Activated CD8-positive, alpha-beta memory T cell treated with anti-CD3 and anti-CD28 coated beads, Interleukin-2, amount 10 ng/mL, durations not matched to agents 7 days and 5 days (primary cell): ENCODE data around the gene ZNF146. TPM values are rescaled to one million over a fixed set of nuclear protein-coding genes. Genes with fewer than 3 reads are reported as not detected.
"Not testable (repeated sequence)": the region's sequence is repeated elsewhere in the genome, so short reads cannot be mapped to it uniquely, and the experiment has no call there.

Source experiments
- ATAC-seq: fragments of 150-1000 bp; cut with Tn5 transposase; one replicate; pipeline ENCODE4 v1.10.0; 2021; ENCODE audit warnings: moderate library complexity
- CTCF ChIA-PET: fragments of 350-600 bp; sonication (Branson Sonifier 250); formaldehyde crosslinking; loops from one replicate; lab custom pipeline; 2021; ENCODE audit warnings: antibody characterized with exemption; lab: Charles Lee
- DNase-seq: peaks from one replicate; pipeline ENCODE4 v3.0.0-alpha.2; 2020
- H3K27ac Mint-ChIP-seq: one replicate; pipeline ENCODE4 v1.8.0; 2021; ENCODE audit warnings: mild to moderate bottlenecking, mixed read lengths
- H3K27me3 Mint-ChIP-seq: one replicate; pipeline ENCODE4 v1.8.0; 2021; ENCODE audit warnings: mixed read lengths
- H3K36me3 Mint-ChIP-seq: one replicate; pipeline ENCODE4 v1.8.0; 2021; ENCODE audit warnings: mild to moderate bottlenecking, mixed read lengths
- H3K4me1 Mint-ChIP-seq: one replicate; pipeline ENCODE4 v1.8.0; 2021; ENCODE audit warnings: mixed read lengths
- H3K4me3 Mint-ChIP-seq: one replicate; pipeline ENCODE4 v1.8.0; 2021; ENCODE audit warnings: mild to moderate bottlenecking, moderate library complexity, mixed read lengths
- H3K9me3 Mint-ChIP-seq: one replicate; pipeline ENCODE4 v1.8.0; 2022; ENCODE audit warnings: low read depth, mixed read lengths
- total RNA-seq, 2 experiments: library from RNA; stranded (reverse); gene quantifications; one replicate each; pipeline ENCODE4 v1.2.3, GENCODE V29; 2021

ZNF146 gene
- total RNA-seq, 2 experiments from 2014 or later, result 55.1 to 75.6 TPM

DNA sequence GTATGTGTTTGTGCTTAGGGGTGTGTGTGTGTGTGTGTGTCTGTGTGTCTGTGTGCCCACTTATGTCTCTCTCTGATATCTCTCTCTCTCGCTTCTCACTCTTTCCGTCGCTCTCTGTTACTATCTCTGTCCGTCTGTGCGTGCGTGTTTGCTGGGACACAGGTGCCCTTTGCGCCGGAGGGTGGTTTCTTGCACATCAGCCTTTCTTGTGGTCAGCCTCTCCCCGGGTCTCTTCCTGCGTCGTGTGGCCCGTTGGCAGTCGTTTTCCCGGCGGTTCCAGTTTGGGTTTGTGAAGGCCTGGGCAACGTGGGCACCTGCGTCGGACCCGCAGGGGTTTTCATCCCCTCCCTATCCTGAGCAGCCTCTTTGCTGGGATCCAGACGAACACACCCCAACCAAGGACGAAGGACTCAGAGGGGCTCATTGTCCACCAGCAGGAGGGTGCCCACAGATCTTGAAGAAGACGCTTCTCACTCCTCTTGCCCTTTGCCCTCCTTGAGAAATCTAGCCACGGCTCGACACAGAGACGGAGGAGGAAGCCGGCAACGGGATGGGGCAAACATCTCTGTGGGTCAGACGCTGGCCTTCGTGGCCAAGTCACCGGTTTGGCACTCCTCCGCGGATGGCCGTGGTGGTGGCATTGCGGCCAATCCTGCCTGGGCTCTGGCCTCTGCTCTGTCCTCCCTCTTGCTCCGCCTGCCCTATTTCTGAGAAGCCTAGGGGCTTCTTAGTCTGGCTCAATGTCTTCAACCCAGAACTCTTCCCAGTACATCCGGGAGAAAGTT lies 52.3 kb downstream of the ZNF146 start:
- Mint-ChIP-seq H3K9me3 (peaks cover 12% of the 10 kb centered on the region), H3K27ac (no peak overlapping the region), H3K4me3 (no peak overlapping the region), H3K36me3 (peaks cover 2% of the 10 kb centered on the region), H3K4me1 (no peaks in the 10 kb centered on the region), H3K27me3 (no peaks in the 10 kb centered on the region)
- DNase-seq, result no peak
- CTCF ChIA-PET, result no interaction called here
- ATAC-seq, result no peak

DNA sequence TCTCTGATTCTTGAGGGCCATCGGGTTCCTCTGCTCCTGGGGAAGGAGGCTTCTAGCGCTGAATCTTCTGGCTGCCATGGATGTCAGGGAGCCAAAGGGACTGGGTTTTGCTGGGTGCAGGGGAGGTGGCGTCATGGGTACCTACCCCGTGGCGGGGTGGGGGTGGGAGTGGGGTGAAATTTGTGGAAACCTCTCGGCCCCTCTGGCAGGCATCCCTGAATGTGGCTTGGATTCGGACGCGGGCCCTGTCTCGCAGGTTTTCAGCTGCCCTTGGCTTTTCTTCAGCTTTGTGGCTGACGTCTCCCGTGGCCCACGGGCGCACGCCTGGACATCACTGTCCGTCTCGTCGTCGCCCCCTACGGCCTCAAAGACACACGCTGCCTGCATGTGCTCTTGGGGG lies 53.2 kb downstream of the ZNF146 start:
- DNase-seq, ATAC-seq, H3K27me3 Mint-ChIP-seq, CTCF ChIA-PET, H3K4me1 Mint-ChIP-seq, H3K4me3 Mint-ChIP-seq, H3K27ac Mint-ChIP-seq, H3K36me3 Mint-ChIP-seq: not testable (repeated sequence)
- H3K9me3 Mint-ChIP-seq, result peaks cover 12% of the 10 kb centered on the region

DNA sequence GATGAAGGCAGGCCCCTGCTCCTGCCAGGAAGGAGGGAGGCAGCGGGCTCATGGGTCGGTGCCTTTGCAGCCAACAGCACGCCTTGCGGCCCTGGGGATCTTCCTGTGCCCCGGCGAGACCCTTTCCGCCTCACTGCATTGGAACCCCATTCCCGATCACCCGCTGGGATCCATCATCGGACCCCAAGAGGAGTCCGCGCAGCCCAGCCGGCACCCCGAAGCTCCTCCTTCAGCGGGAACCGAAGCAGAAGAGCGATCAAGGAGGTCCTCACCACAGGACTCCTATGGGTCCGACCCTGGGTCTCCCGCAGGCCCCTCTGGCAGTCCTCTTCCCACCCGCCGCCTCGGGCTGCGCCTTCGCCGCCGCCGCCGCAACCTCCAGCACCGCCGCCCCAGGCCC lies 53.7 kb downstream of the ZNF146 start:
- CTCF ChIA-PET, H3K27me3 Mint-ChIP-seq, H3K36me3 Mint-ChIP-seq, H3K9me3 Mint-ChIP-seq, ATAC-seq, H3K4me3 Mint-ChIP-seq, H3K27ac Mint-ChIP-seq, H3K4me1 Mint-ChIP-seq: not testable (repeated sequence)
- peak; percentile 60 for DNase-seq

DNA sequence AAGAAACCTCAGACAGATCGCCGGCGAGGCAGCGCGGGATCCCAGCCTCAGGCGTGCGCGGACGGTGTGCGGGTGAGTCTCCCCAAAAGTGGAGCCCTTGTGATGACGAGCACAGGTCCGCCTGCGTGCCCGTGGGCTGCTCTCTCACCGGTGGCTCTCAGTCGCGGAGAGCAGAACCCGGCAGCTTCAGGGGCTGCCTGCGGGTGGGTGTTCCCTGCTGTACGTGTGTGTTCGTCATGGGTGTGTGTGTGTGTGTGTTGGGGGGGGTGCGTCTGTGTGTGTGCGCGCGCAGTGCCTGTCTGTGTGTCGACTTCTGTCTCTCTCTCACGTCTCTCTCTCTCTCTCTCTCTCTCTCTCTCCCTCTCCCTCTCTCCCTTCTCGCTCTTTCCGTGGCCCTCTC lies 54.4 kb downstream of the ZNF146 start:
- H3K27ac Mint-ChIP-seq, DNase-seq, H3K36me3 Mint-ChIP-seq, H3K27me3 Mint-ChIP-seq, ATAC-seq, H3K4me3 Mint-ChIP-seq, H3K4me1 Mint-ChIP-seq, CTCF ChIA-PET, H3K9me3 Mint-ChIP-seq: not testable (repeated sequence)

Other genes starting within 250 kb of the ZNF146 start
- 10 to 100 TPM; 19.8 to 20.2 TPM for gene SDHAF1, start 219.9 kb upstream of the ZNF146 start, total RNA-seq
- gene SYNE4, start 206.3 kb upstream of the ZNF146 start, total RNA-seq, result 1 to 10 TPM; 1.4 to 3.2 TPM
- 10 to 100 TPM; 41.0 to 44.7 TPM for gene ALKBH6, start 200.9 kb upstream of the ZNF146 start, total RNA-seq
- 1 to 10 TPM in 1 of 2 experiments, under 1 TPM in 1; 0.98 to 1.1 TPM for gene CLIP3, start 182.2 kb upstream of the ZNF146 start, total RNA-seq
- 1 to 10 TPM; 2.4 to 4.2 TPM for gene THAP8, start 160.8 kb upstream of the ZNF146 start, total RNA-seq
- 10 to 100 TPM; 34.5 to 46.0 TPM for gene WDR62, start 160.2 kb upstream of the ZNF146 start, total RNA-seq
- not detected for gene OVOL3, start 104.0 kb upstream of the ZNF146 start, total RNA-seq
- 10 to 100 TPM; 63.2 to 65.3 TPM for gene POLR2I, start 100.2 kb upstream of the ZNF146 start, total RNA-seq
- gene TBCB, start 99.6 kb upstream of the ZNF146 start, total RNA-seq, result 100 to 1,000 TPM; 141 to 166 TPM
- gene CAPNS1, start 75.0 kb upstream of the ZNF146 start, total RNA-seq, result 100 to 1,000 TPM; 411 to 479 TPM
- not detected for gene COX7A1, start 62.7 kb upstream of the ZNF146 start, total RNA-seq
- gene ZNF565, start 441 bp upstream of the ZNF146 start, total RNA-seq, result 1 to 10 TPM; 1.6 to 2.3 TPM
- 1 to 10 TPM; 3.3 to 4.5 TPM for gene ZFP14, start 164.1 kb downstream of the ZNF146 start, total RNA-seq
- 1 to 10 TPM; 5.3 to 5.9 TPM for gene ZFP82, start 203.5 kb downstream of the ZNF146 start, total RNA-seq